ENCODE measurements around the gene ZMYND19. TPM values are rescaled to one million over a fixed set of nuclear protein-coding genes. Genes with fewer than 3 reads are reported as not detected.

The ZMYND19 gene
- total RNA-seq, 1 donor from 2014 or later, result 30.4 TPM

- no peak overlapping the region for H3K4me3 ChIP-seq (ENCODE audit: low read depth, low read length)
- TF ChIP-seq CTCF (conservative IDR thresholded peaks at IDR 0.05; ENCODE audit: low read depth, low read length), result no peak
- no peak for DNase-seq (ENCODE audit: low read depth)
Measured at GRCh38 chr9:137580954-137581322, 9.4 kb downstream of the ZMYND19 start.

- no peak for DNase-seq (ENCODE audit: low read depth)
- no peak overlapping the region for H3K4me3 ChIP-seq (ENCODE audit: low read depth, low read length)
- no peak for TF ChIP-seq CTCF (conservative IDR thresholded peaks at IDR 0.05; ENCODE audit: low read depth, low read length)
Measured at GRCh38 chr9:137580209-137580953, 9.9 kb downstream of the ZMYND19 start.

GRCh38 chr9:137579259-137579604, 11.1 kb downstream of the ZMYND19 start:
- no peak for TF ChIP-seq CTCF (conservative IDR thresholded peaks at IDR 0.05; ENCODE audit: low read depth, low read length)
- DNase-seq (ENCODE audit: low read depth), result no peak
- peak overlapping the region; percentile 87 for H3K4me3 ChIP-seq (ENCODE audit: low read depth, low read length)

- no peak for DNase-seq (ENCODE audit: low read depth)
- peak; percentile 87 for TF ChIP-seq CTCF (conservative IDR thresholded peaks at IDR 0.05; ENCODE audit: low read depth, low read length)
- peak within 1 kb of the TSS; percentile 87 for H3K4me3 ChIP-seq (ENCODE audit: low read depth, low read length)
Measured at GRCh38 chr9:137578518-137579258, 11.6 kb downstream of the ZMYND19 start, which contains the start of gene DPH7. Gene DPH7 (minus strand): TSS chr9:137578925. CDS start chr9:137578777, 148 bp downstream.

- TF ChIP-seq CTCF (conservative IDR thresholded peaks at IDR 0.05; ENCODE audit: low read depth, low read length), result no peak
- DNase-seq (ENCODE audit: low read depth), result no peak
- H3K4me3 ChIP-seq (ENCODE audit: low read depth, low read length), result no peak overlapping the region
Measured at GRCh38 chr9:137575716-137576411, 14.4 kb downstream of the ZMYND19 start.

GRCh38 chr9:137575364-137575715, 15.0 kb downstream of the ZMYND19 start:
- H3K4me3 ChIP-seq (ENCODE audit: low read depth, low read length), result no peak overlapping the region
- DNase-seq (ENCODE audit: low read depth), result no peak
- no peak for TF ChIP-seq CTCF (conservative IDR thresholded peaks at IDR 0.05; ENCODE audit: low read depth, low read length)
